ENCODE data around the gene PIP5K1C. TPM values are rescaled to one million over a fixed set of nuclear protein-coding genes. Genes with fewer than 3 reads are reported as not detected.
A peak's percentile ranks its signal among the peaks of the same experiment; 100 is the strongest.

The PIP5K1C gene
- total RNA-seq, 2 experiments from 2014 or later, result 14.7 to 15.7 TPM

GRCh38 chr19:3608750-3609322 lies 91.4 kb downstream of the PIP5K1C start:
- intact Hi-C loops (cut with micrococcal nuclease), result no loop called here
- no peak overlapping the region for H3K4me3 Mint-ChIP-seq
- peaks cover 4% of the 10 kb centered on the region for H3K27me3 Mint-ChIP-seq
- CTCF ChIA-PET, result interaction anchor here (1.5 kb wide), 1 partner anchor 16 kb away, joined by 3 read pairs; no protein-coding TSS in a partner anchor
- no peaks in the 10 kb centered on the region for H3K4me1 Mint-ChIP-seq (ENCODE audit: low read depth)
- no peaks in the 10 kb centered on the region for H3K9me3 Mint-ChIP-seq
- no peak overlapping the region for H3K27ac Mint-ChIP-seq
- peaks cover 6% of the 10 kb centered on the region for H3K36me3 Mint-ChIP-seq
- DNase-seq, result no peak
- POLR2A ChIA-PET, result interaction anchor here (0.6 kb wide), 1 partner anchor 480 kb away, joined by 3 read pairs; no protein-coding TSS in a partner anchor

GRCh38 chr19:3608079-3608641 lies 92.1 kb downstream of the PIP5K1C start:
- Mint-ChIP-seq H3K27ac (no peak overlapping the region), H3K4me3 (no peak overlapping the region), H3K27me3 (peaks cover 4% of the 10 kb centered on the region), H3K4me1 (ENCODE audit: low read depth) (no peaks in the 10 kb centered on the region), H3K36me3 (peaks cover 5% of the 10 kb centered on the region), H3K9me3 (no peaks in the 10 kb centered on the region)
- POLR2A ChIA-PET, result interaction anchor here (0.6 kb wide), 1 partner anchor 481 kb away, joined by 3 read pairs; no protein-coding TSS in a partner anchor
- CTCF ChIA-PET, result interaction anchor here (0.9 kb wide), 1 partner anchor 63 kb away, joined by 3 read pairs; no protein-coding TSS in a partner anchor
- intact Hi-C loops (cut with micrococcal nuclease), result no loop called here
- no peak for DNase-seq

- ChIA-PET CTCF (interaction anchor here (0.9 kb wide), 1 partner anchor 62 kb away, joined by 3 read pairs; no protein-coding TSS in a partner anchor), POLR2A (no interaction called here)
- H3K36me3 Mint-ChIP-seq, result peaks cover 5% of the 10 kb centered on the region
- DNase-seq, result no peak
- intact Hi-C loops (cut with micrococcal nuclease), result no loop called here
- H3K4me3 Mint-ChIP-seq, result no peak overlapping the region
- no peaks in the 10 kb centered on the region for H3K4me1 Mint-ChIP-seq (ENCODE audit: low read depth)
- H3K9me3 Mint-ChIP-seq, result no peaks in the 10 kb centered on the region
- peaks cover 4% of the 10 kb centered on the region for H3K27me3 Mint-ChIP-seq
- H3K27ac Mint-ChIP-seq, result no peak overlapping the region
Measured at GRCh38 chr19:3607303-3608078, 92.8 kb downstream of the PIP5K1C start.

- DNase-seq, result peak; percentile 59
- Mint-ChIP-seq H3K36me3 (peaks cover under 1% of the 10 kb centered on the region), H3K4me3 (no peak within 1 kb of the TSS), H3K27me3 (peaks cover 4% of the 10 kb centered on the region), H3K9me3 (no peaks in the 10 kb centered on the region), H3K27ac (no peak within 1 kb of the TSS), H3K4me1 (ENCODE audit: low read depth) (no peaks in the 10 kb centered on the region)
- CTCF ChIA-PET, result interaction anchor here (0.9 kb wide), 1 partner anchor 62 kb away, joined by 3 read pairs; no protein-coding TSS in a partner anchor
- POLR2A ChIA-PET, result no interaction called here
- intact Hi-C loops (cut with micrococcal nuclease), result no loop called here
Measured at GRCh38 chr19:3606690-3607289, 93.5 kb downstream of the PIP5K1C start, which contains the start of gene TBXA2R. TBXA2R (minus strand) TSS chr19:3606875; CDS start chr19:3600634, 6,241 bp downstream.

- no peak overlapping the region for H3K4me3 Mint-ChIP-seq
- POLR2A ChIA-PET, result no interaction called here
- H3K4me1 Mint-ChIP-seq (ENCODE audit: low read depth), result no peaks in the 10 kb centered on the region
- H3K27me3 Mint-ChIP-seq, result peaks cover 4% of the 10 kb centered on the region
- no peaks in the 10 kb centered on the region for H3K36me3 Mint-ChIP-seq
- intact Hi-C loops (cut with micrococcal nuclease), result no loop called here
- CTCF ChIA-PET, result no interaction called here
- peak; percentile 41 for DNase-seq
- H3K27ac Mint-ChIP-seq, result no peak overlapping the region
- H3K9me3 Mint-ChIP-seq, result no peaks in the 10 kb centered on the region
Measured at GRCh38 chr19:3606174-3606689, 94.0 kb downstream of the PIP5K1C start.

- POLR2A ChIA-PET, result no interaction called here
- CTCF ChIA-PET, result no interaction called here
- no peak overlapping the region for H3K4me3 Mint-ChIP-seq
- no peaks in the 10 kb centered on the region for H3K9me3 Mint-ChIP-seq
- peaks cover 4% of the 10 kb centered on the region for H3K27me3 Mint-ChIP-seq
- no peak for DNase-seq
- no peak overlapping the region for H3K27ac Mint-ChIP-seq
- intact Hi-C loops (cut with micrococcal nuclease), result no loop called here
- no peaks in the 10 kb centered on the region for H3K4me1 Mint-ChIP-seq (ENCODE audit: low read depth)
- H3K36me3 Mint-ChIP-seq, result no peaks in the 10 kb centered on the region
Measured at GRCh38 chr19:3605770-3606169, 94.5 kb downstream of the PIP5K1C start.

- Mint-ChIP-seq H3K27me3 (peaks cover 4% of the 10 kb centered on the region), H3K36me3 (no peaks in the 10 kb centered on the region), H3K9me3 (no peaks in the 10 kb centered on the region), H3K4me3 (no peak overlapping the region), H3K4me1 (ENCODE audit: low read depth) (no peaks in the 10 kb centered on the region), H3K27ac (no peak overlapping the region)
- ChIA-PET CTCF (no interaction called here), POLR2A (no interaction called here)
- DNase-seq, result no peak
- intact Hi-C loops (cut with micrococcal nuclease), result no loop called here
Measured at GRCh38 chr19:3605361-3605760, 94.9 kb downstream of the PIP5K1C start.

GRCh38 chr19:3604987-3605343 lies 95.3 kb downstream of the PIP5K1C start:
- Mint-ChIP-seq H3K4me1 (ENCODE audit: low read depth) (no peaks in the 10 kb centered on the region), H3K27ac (no peak overlapping the region), H3K9me3 (no peaks in the 10 kb centered on the region), H3K27me3 (peaks cover 4% of the 10 kb centered on the region), H3K36me3 (no peaks in the 10 kb centered on the region), H3K4me3 (peak overlapping the region; percentile 18)
- ChIA-PET CTCF (no interaction called here), POLR2A (interaction anchor here (0.5 kb wide), 1 partner anchor 139 kb away, joined by 3 read pairs; no protein-coding TSS in a partner anchor)
- intact Hi-C loops (cut with micrococcal nuclease), result no loop called here
- DNase-seq, result peak; percentile 40

GRCh38 chr19:3604227-3604986 lies 95.9 kb downstream of the PIP5K1C start:
- Mint-ChIP-seq H3K4me1 (ENCODE audit: low read depth) (no peaks in the 10 kb centered on the region), H3K27ac (no peak overlapping the region), H3K27me3 (peaks cover 4% of the 10 kb centered on the region), H3K4me3 (peak overlapping the region; percentile 18), H3K9me3 (no peaks in the 10 kb centered on the region), H3K36me3 (no peaks in the 10 kb centered on the region)
- ChIA-PET CTCF (interaction anchor here (1.1 kb wide), 1 partner anchor 59 kb away, joined by 3 read pairs; no protein-coding TSS in a partner anchor), POLR2A (interaction anchor here (0.5 kb wide), 1 partner anchor 138 kb away, joined by 3 read pairs; no protein-coding TSS in a partner anchor)
- intact Hi-C loops (cut with micrococcal nuclease), result no loop called here
- DNase-seq, result no peak

- Mint-ChIP-seq H3K36me3 (no peaks in the 10 kb centered on the region), H3K4me1 (ENCODE audit: low read depth) (no peaks in the 10 kb centered on the region), H3K27ac (no peak overlapping the region), H3K4me3 (no peak overlapping the region), H3K27me3 (peaks cover 4% of the 10 kb centered on the region), H3K9me3 (no peaks in the 10 kb centered on the region)
- ChIA-PET CTCF (interaction anchor here (1.1 kb wide), 1 partner anchor 58 kb away, joined by 3 read pairs; no protein-coding TSS in a partner anchor), POLR2A (no interaction called here)
- intact Hi-C loops (cut with micrococcal nuclease), result no loop called here
- no peak for DNase-seq
Measured at GRCh38 chr19:3603121-3603811, 97.0 kb downstream of the PIP5K1C start.

GRCh38 chr19:3601021-3601420 lies 99.2 kb downstream of the PIP5K1C start:
- DNase-seq, result no peak
- H3K4me1 Mint-ChIP-seq (ENCODE audit: low read depth), result no peaks in the 10 kb centered on the region
- CTCF ChIA-PET, result no interaction called here
- H3K4me3 Mint-ChIP-seq, result no peak overlapping the region
- no peaks in the 10 kb centered on the region for H3K36me3 Mint-ChIP-seq
- H3K27ac Mint-ChIP-seq, result no peak overlapping the region
- POLR2A ChIA-PET, result no interaction called here
- no peaks in the 10 kb centered on the region for H3K9me3 Mint-ChIP-seq
- H3K27me3 Mint-ChIP-seq, result peaks cover 2% of the 10 kb centered on the region
- intact Hi-C loops (cut with micrococcal nuclease), result no loop called here

Data from activated CD4-positive, alpha-beta memory T cell treated with anti-CD3 and anti-CD28 coated beads for 36 hours (primary cell).